IPS-18a (cell line): ENCODE data around the gene WNK2.

Experiments
- H3K27ac ChIP-seq: one replicate; pipeline ENCODE4 v1.5.1; 2013; ENCODE audit warnings: low read length
- H3K27me3 ChIP-seq: one replicate; pipeline ENCODE4 v1.6.1; 2013; ENCODE audit warnings: mild to moderate bottlenecking, low read length; ENCODE audit not compliant: control insufficient read depth, insufficient read depth
- H3K36me3 ChIP-seq: one replicate; pipeline ENCODE4 v1.6.1; 2013; ENCODE audit warnings: low read depth, low read length; ENCODE audit not compliant: control insufficient read depth
- H3K4me1 ChIP-seq: one replicate; pipeline ENCODE4 v1.6.1; 2013; ENCODE audit warnings: low read depth, low read length; ENCODE audit not compliant: control insufficient read depth
- H3K4me3 ChIP-seq: one replicate; pipeline ENCODE4 v1.5.1; 2013; ENCODE audit warnings: low read length
- H3K9ac ChIP-seq: one replicate; pipeline ENCODE4 v1.6.1; 2013; ENCODE audit warnings: mild to moderate bottlenecking, low read length, moderate library complexity
- H3K9me3 ChIP-seq: one replicate; pipeline ENCODE4 v1.6.1; 2013; ENCODE audit warnings: low read depth, low read length; ENCODE audit not compliant: control insufficient read depth

The WNK2 gene

DNA sequence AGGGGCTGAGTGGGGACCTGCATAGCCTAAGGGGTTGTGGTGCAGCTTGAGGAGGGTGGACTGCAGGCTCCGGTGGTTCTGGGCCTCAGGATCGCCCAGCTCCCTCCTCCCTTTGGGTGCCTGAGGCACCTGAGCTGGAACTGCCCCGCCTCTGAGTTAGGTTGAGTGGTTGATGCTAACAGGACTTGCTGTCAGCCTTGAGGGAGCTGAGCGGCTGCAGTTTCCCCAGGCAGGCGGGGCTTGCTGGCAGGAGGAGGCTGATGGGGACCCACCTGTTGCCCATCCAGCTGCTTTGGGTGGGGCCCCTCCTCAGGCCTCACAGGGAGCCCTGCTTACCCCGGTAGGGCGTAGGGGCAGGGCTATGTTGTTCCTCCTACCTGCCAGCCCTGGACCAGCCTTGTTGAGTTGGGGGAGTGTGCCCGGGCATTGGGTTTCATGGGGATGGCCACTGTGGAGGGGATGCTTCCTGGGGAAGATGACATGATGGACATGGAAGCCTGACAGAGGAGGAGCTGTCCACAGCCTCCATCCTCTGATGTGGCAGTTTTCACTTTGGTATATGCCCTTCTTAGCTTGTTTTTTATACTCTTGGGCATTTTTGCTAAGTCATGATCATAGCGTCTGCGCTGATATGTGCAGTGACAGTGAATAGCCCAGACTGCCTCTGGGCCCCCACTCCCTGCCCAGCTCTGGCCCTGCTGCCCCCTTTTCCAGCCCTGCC lies 14.3 kb downstream of the WNK2 start:
- Histone ChIP-seq H3K4me1 (peaks cover 10% of the 10 kb centered on the region), H3K9me3 (no peaks in the 10 kb centered on the region), H3K9ac (no peak overlapping the region), H3K36me3 (no peaks in the 10 kb centered on the region), H3K27me3 (no peaks in the 10 kb centered on the region), H3K27ac (no peak overlapping the region), H3K4me3 (no peak overlapping the region)

DNA sequence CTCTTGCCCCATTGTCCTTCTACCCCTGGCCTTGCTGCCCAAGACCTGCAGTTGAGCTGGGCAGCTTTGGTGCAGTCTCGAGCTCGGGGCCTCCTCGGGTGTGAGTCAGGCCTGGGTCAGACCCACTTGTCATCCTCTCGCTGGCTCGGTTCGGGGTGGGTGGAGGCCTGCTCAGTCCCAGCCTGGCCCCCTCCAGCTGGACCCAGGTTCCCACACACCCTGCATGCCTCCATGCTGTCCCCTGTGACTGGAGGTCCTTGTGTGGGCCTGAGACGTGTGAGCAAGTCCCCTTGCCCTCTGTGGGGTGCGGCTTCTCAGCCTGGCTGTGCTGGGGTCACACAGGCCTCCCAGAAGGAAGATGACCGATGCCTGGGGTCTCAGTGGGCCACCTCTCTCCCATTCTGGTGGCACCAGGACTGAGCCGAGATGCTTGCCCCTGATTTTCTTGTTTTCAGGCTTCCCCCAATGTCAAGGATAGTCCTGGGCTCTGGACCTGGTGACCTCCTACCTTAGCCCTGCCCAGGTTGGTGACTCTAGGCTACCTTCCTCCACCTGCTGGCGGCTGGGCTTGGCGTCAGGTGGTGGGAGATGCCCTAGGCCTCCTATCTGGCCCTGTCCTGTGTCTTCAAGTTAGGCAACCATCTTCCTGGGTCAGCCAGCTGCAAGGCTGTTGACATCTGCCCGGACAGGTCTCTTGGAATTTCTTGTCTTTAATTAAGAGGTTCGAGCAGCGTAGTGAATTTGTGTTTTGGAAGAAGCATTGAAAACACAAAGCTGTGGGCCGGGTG lies 15.1 kb downstream of the WNK2 start:
- peaks cover 8% of the 10 kb centered on the region for H3K4me1 ChIP-seq
- no peaks in the 10 kb centered on the region for H3K27me3 ChIP-seq
- H3K27ac ChIP-seq, result no peak overlapping the region
- H3K36me3 ChIP-seq, result no peaks in the 10 kb centered on the region
- no peak overlapping the region for H3K9ac ChIP-seq
- H3K9me3 ChIP-seq, result no peaks in the 10 kb centered on the region
- no peak overlapping the region for H3K4me3 ChIP-seq

DNA sequence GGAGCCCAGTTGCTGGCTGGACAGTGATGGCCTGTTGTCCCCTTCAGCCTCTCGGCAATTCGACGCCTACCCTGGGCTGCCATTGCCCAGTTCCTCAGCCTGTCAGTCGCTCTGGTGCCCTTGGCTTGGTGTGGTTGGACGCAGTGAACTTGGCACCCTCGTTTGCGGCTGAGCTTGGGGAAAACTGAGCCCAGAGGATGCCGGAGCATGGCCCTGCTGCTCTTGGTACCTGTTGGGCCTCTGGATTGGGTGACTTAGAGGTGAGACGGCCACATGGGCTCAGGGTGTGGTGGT lies 16.5 kb downstream of the WNK2 start:
- H3K4me3 ChIP-seq, result no peak overlapping the region
- H3K9me3 ChIP-seq, result no peaks in the 10 kb centered on the region
- H3K36me3 ChIP-seq, result no peaks in the 10 kb centered on the region
- no peaks in the 10 kb centered on the region for H3K27me3 ChIP-seq
- no peak overlapping the region for H3K9ac ChIP-seq
- no peak overlapping the region for H3K27ac ChIP-seq
- H3K4me1 ChIP-seq, result no peaks in the 10 kb centered on the region

DNA sequence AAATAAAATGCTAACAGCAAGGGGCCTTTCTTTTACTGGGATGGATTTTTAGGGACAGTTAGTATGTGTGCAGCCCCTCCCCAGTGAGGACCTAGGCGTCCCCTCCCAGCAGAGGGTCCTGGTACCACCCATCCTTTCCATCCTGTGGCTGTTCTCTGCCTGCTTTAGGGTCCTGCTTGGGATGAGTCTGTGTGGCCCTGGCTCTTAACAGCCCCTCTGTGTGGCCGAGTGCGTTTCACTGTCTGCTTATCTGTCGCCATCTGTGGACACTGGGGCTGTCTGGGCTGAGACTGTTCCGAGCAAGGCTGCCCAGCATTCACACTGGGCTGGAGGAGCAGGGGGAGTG lies 17.0 kb downstream of the WNK2 start:
- no peaks in the 10 kb centered on the region for H3K4me1 ChIP-seq
- no peak overlapping the region for H3K9ac ChIP-seq
- no peak overlapping the region for H3K27ac ChIP-seq
- H3K9me3 ChIP-seq, result no peaks in the 10 kb centered on the region
- H3K27me3 ChIP-seq, result no peaks in the 10 kb centered on the region
- no peak overlapping the region for H3K4me3 ChIP-seq
- H3K36me3 ChIP-seq, result no peaks in the 10 kb centered on the region

DNA sequence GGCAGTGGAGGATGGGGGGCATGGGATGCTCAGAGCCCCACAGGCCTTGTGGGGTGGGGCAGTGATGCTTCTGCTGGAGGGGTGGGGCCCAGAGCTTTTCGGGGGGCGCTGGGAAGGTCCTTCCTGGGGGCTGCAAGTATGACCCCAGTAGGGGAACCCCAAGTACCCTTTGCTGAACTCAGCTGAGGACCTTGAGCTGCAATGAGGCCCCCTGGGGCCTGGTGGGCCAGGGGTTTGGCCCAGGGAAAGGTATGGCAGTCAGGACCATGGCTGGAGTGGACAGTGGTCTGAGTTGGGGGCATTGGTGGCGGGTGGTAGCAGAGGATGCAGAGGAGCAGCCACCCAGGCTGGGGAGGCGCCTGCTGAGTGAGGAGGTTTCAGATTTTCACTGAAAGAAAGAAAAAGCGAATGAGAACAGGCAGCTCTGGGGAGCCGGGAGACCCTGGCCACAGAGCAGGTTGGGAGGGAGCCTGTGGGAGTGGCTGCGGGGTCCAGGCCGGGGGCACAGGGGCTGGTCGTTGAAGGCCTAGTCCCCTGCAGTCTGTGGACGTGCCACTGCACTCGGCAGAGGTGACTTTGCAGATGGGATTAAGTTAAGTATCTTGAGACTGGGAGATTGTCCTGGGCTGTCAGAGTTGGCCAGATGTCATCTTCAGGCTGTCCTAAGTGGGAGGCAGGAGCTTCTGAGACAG lies 19.2 kb downstream of the WNK2 start:
- no peaks in the 10 kb centered on the region for H3K9me3 ChIP-seq
- H3K4me3 ChIP-seq, result no peak overlapping the region
- H3K36me3 ChIP-seq, result no peaks in the 10 kb centered on the region
- H3K4me1 ChIP-seq, result no peaks in the 10 kb centered on the region
- no peak overlapping the region for H3K9ac ChIP-seq
- H3K27me3 ChIP-seq, result no peaks in the 10 kb centered on the region
- no peak overlapping the region for H3K27ac ChIP-seq

DNA sequence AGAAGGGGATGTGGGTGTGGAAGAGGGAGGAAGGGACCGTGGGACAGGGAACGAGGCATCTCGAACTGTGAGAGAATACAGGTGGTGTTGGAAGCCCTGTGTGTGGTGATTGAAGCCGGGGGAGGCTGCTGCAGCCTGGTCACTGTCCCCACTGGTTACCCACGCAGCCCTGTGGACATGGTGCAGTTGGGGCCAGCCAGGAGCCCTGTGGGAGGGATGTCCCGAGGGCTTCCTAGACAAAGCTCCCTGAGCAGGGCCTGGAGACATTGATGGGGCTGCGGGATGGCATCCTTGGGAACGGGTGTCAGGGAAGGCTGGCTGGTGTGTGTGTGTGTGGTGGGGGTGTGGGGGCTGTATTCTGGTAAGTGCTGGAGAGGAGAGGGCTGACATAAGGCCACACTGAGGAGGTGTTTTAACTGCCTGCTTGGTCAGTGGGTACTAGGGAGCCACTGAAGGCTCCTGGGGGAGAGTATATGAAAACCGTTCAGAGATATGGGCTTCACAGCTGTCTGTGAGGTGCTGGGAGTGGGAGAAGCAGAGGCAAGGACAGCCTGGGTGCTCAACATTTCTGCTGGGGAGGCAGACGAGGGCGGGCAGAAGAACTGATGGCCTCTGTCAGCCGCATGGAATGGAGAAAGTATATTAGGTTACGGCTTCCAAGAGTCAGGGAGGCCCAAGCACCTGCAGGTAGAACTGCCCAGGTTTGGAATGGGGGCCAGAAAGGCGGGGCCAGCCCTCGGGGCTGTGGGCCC lies 20.0 kb downstream of the WNK2 start:
- no peak overlapping the region for H3K9ac ChIP-seq
- no peaks in the 10 kb centered on the region for H3K9me3 ChIP-seq
- no peaks in the 10 kb centered on the region for H3K36me3 ChIP-seq
- H3K4me1 ChIP-seq, result no peaks in the 10 kb centered on the region
- H3K4me3 ChIP-seq, result no peak overlapping the region
- no peak overlapping the region for H3K27ac ChIP-seq
- H3K27me3 ChIP-seq, result no peaks in the 10 kb centered on the region

DNA sequence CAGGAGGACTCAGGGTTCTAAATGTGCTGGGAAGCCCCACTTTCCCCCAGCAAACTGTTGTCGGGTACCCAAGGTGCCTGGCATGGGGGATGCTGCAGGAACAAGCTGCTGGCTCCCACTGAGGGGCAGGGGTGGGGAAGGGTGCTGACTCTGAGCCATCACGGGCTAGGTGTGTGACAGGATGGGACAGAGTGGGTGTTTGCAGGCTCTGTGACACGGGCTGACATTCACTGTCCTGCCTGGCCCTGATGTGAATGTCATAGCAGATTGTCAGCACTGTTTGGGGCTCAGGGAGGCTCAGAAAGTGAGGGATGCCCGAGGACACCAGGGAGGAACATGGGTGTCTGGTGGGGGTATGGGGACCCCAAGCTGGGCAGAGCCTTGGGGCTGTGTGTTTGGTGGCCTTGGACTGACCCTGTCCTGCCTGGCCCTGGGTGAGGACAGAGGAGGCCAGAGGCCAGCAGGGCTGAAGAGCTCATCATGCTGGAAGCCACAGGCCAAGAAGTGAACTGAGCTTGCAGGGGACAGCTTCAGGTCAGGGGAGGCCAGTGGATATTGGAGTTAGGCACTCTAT lies 20.6 kb downstream of the WNK2 start:
- Histone ChIP-seq H3K9ac (no peak overlapping the region), H3K4me1 (no peaks in the 10 kb centered on the region), H3K36me3 (no peaks in the 10 kb centered on the region), H3K9me3 (no peaks in the 10 kb centered on the region), H3K27ac (no peak overlapping the region), H3K4me3 (no peak overlapping the region), H3K27me3 (no peaks in the 10 kb centered on the region)

DNA sequence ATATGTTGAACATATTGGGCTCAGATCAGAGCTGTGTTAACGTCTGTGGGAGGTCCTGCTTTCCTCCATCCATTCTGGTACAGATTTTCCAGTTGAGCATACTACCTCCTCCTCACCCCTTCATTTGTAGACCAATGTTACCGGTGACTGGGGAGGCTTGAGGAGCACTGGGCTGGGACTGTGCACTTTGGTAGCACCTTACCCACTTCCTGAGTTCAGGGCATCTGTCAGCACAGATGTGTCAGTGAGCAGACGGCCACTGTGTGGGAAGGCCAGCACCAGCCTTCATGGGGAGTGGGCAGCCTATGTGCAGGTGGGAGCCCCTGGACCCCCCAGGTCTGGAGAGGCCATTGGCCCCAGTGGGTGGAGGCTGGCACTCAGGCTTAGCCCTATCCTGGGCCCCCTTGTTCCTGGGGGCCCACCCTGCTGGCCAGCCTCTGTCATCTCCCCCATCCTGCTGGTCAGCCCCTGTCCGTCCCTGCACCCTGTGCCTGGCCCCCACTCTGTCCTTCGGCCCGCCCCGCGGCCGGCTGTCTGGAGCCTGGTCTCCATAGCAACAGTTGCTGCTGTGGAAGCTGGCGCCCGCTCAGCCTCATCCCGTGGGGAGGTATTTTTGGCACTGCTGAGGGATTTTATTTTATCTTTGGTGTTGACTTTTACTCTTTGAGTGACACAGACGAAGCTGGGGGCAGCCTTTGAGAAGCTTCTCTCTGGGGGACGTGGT lies 21.3 kb downstream of the WNK2 start:
- H3K27ac ChIP-seq, result no peak overlapping the region
- no peak overlapping the region for H3K9ac ChIP-seq

DNA sequence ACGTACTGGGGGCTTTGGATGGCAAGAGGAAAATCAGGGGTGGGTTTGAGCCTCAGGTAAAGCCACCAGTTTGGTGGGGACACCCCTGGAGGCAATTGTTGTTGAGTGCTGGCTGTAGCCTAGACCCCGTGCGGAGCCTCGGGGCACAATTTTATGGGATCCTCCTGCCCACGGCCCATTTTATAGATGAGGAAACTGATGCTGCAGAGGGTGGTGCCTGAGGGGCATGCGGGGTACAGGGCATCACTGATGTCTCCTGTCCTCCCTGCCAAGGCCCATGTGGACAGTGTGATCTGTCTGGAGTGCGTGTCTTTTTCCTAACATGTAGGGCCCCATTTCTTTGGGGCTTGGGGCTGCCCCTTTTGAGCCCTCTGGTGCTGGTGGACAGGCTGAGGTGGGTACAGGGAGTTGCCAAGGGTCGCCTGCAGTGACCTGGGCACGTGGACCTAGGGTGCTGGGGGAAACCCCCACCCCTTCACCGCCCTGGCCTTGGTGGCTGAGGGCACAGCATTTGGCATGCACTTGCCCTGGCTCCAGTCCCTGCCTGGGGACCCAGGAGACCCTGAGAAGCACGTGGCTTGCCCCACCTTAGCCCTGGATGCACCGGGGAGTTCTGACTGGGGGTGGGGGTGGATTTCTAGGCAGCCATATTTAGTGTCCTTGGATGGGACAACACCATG lies 22.1 kb downstream of the WNK2 start:
- Histone ChIP-seq H3K4me1 (no peaks in the 10 kb centered on the region), H3K9ac (no peak overlapping the region), H3K27me3 (no peaks in the 10 kb centered on the region), H3K4me3 (no peak overlapping the region), H3K9me3 (no peaks in the 10 kb centered on the region), H3K27ac (no peak overlapping the region), H3K36me3 (no peaks in the 10 kb centered on the region)

More for the DNA sequence above, 21.3 kb downstream of the WNK2 start:
- no peaks in the 10 kb centered on the region for H3K27me3 ChIP-seq
- H3K4me1 ChIP-seq, result no peaks in the 10 kb centered on the region
- H3K4me3 ChIP-seq, result no peak overlapping the region
- no peaks in the 10 kb centered on the region for H3K36me3 ChIP-seq
- no peaks in the 10 kb centered on the region for H3K9me3 ChIP-seq

DNA sequence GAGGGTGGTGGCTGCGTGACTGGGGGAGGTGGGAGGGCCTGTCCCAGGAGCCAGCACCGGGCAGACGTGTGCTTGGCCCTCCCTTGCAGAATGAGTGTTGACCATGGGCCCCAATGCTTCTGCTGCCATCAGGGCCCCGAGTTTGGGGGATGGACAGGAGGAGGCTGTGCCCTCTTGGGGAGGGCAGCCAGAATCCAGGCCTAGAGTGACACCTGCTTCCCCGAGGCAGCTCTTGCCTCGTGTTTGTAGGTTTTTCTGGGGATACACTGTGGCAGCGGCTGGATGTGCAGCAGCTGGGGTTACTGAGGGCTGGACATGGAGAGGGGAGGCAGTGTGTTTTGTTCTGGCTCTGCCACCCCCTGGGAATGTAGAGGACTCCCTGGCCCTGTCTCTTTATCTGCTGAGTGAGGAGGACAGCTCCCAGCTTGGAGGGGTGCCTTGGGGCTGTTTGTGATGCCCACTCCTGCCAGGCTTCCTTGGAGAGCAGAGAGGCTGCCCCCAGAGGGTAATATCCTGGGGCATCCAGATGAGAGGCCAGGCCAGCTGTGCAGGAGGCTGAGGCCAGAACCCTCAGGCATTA lies 22.7 kb downstream of the WNK2 start:
- Histone ChIP-seq H3K27me3 (no peaks in the 10 kb centered on the region), H3K36me3 (no peaks in the 10 kb centered on the region), H3K9me3 (no peaks in the 10 kb centered on the region), H3K4me1 (no peaks in the 10 kb centered on the region), H3K27ac (no peak overlapping the region), H3K9ac (no peak overlapping the region), H3K4me3 (no peak overlapping the region)
